Measurements from ENCODE around the gene ZDHHC1.

The ZDHHC1 gene

GRCh38 chr16:67399749-67400704 lies 16.2 kb downstream of the ZDHHC1 start:
- no peaks in the 10 kb centered on the region for H3K36me3 ChIP-seq (ENCODE audit: control insufficient read depth, insufficient read depth, low read length)
- H3K4me3 ChIP-seq (replicated peaks; ENCODE audit: low read depth, low read length), result no peak overlapping the region
- H3K27me3 ChIP-seq (replicated peaks; ENCODE audit: control insufficient read depth, insufficient read depth, low read length), result no peaks in the 10 kb centered on the region; the same call in 1 of the 2 replicates
- no peak for TF ChIP-seq CTCF (IDR thresholded peaks at IDR 0.05; ENCODE audit: insufficient read depth, low read length, poor library complexity, severe bottlenecking)
- no peak for DNase-seq (ENCODE audit: extremely low read depth, insufficient read length)

GRCh38 chr16:67399218-67399733 lies 17.0 kb downstream of the ZDHHC1 start:
- DNase-seq (ENCODE audit: extremely low read depth, insufficient read length), result peak; percentile 61
- peak; percentile 81 for TF ChIP-seq CTCF (IDR thresholded peaks at IDR 0.05; ENCODE audit: insufficient read depth, low read length, poor library complexity, severe bottlenecking)
- H3K4me3 ChIP-seq (replicated peaks; ENCODE audit: low read depth, low read length), result no peak overlapping the region
- H3K27me3 ChIP-seq (replicated peaks; ENCODE audit: control insufficient read depth, insufficient read depth, low read length), result no peaks in the 10 kb centered on the region; the same call in 1 of the 2 replicates
- H3K36me3 ChIP-seq (ENCODE audit: control insufficient read depth, insufficient read depth, low read length), result no peaks in the 10 kb centered on the region

- Histone ChIP-seq H3K36me3 (ENCODE audit: control insufficient read depth, insufficient read depth, low read length) (no peaks in the 10 kb centered on the region), H3K4me3 (replicated peaks; ENCODE audit: low read depth, low read length) (no peak overlapping the region), H3K27me3 (replicated peaks; ENCODE audit: control insufficient read depth, insufficient read depth, low read length) (no peaks in the 10 kb centered on the region; the same call in 1 of the 2 replicates)
- no peak for DNase-seq (ENCODE audit: extremely low read depth, insufficient read length)
- no peak for TF ChIP-seq CTCF (IDR thresholded peaks at IDR 0.05; ENCODE audit: insufficient read depth, low read length, poor library complexity, severe bottlenecking)
These were observed 17.6 kb downstream of the ZDHHC1 start for GRCh38 chr16:67398546-67399217.

GRCh38 chr16:67397812-67398545 lies 18.3 kb downstream of the ZDHHC1 start:
- no peak for DNase-seq (ENCODE audit: extremely low read depth, insufficient read length)
- TF ChIP-seq CTCF (IDR thresholded peaks at IDR 0.05; ENCODE audit: insufficient read depth, low read length, poor library complexity, severe bottlenecking), result peak; percentile 40
- Histone ChIP-seq H3K4me3 (replicated peaks; ENCODE audit: low read depth, low read length) (no peak overlapping the region), H3K27me3 (replicated peaks; ENCODE audit: control insufficient read depth, insufficient read depth, low read length) (no peaks in the 10 kb centered on the region; the same call in 1 of the 2 replicates), H3K36me3 (ENCODE audit: control insufficient read depth, insufficient read depth, low read length) (no peaks in the 10 kb centered on the region)

GRCh38 chr16:67397036-67397801 lies 19.1 kb downstream of the ZDHHC1 start:
- TF ChIP-seq CTCF (IDR thresholded peaks at IDR 0.05; ENCODE audit: insufficient read depth, low read length, poor library complexity, severe bottlenecking), result no peak
- DNase-seq (ENCODE audit: extremely low read depth, insufficient read length), result no peak
- Histone ChIP-seq H3K27me3 (replicated peaks; ENCODE audit: control insufficient read depth, insufficient read depth, low read length) (no peaks in the 10 kb centered on the region; the same call in 1 of the 2 replicates), H3K4me3 (replicated peaks; ENCODE audit: low read depth, low read length) (no peak overlapping the region), H3K36me3 (ENCODE audit: control insufficient read depth, insufficient read depth, low read length) (no peaks in the 10 kb centered on the region)
